Measurements from ENCODE around the gene SETD7. TPM values are rescaled to one million over a fixed set of nuclear protein-coding genes. Genes with fewer than 3 reads are reported as not detected.

The SETD7 gene
- total RNA-seq, 2 experiments from 2014 or later: 10.8 to 13.8 TPM

GRCh38 chr4:139553751-139554641, 2.0 kb downstream of the SETD7 start:
- peaks cover 52% of the 10 kb centered on the region for H3K4me1 Mint-ChIP-seq

DNA sequence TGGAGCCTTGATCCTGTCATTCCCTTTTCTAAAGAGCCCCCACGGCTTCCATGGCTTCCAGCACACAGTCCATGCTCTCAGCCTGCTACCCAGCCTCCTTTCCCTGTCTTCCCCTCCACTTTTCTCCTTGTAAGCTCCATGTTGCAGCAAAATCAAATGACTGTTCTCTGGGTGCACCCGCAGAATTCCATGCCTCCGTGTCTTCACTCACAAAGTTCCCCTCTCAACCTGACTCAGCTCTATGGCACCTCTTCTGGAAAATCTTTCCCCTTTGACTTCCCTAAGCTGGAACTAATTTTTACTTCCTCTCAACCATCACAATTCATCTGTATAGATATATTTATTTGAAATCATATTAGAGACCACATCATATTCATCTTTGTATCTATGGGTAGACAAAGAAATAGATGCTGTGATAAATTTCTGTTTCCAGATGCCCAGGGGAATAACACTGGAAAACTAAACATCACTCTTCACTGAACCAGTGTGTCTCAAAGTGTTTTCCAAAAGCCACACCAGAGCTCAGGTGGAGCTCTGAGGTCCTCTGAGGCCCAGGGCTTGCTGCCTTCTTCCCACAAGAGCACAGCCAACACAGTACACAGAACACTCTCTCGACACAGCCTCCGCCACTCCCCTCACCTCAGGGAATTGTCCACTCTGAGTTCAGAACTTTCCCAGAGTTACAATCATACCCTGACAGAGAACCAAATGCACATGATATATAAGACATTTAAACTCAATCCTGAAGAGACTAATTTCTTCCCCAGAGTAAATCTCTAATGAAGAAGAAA, 3.3 kb downstream of the SETD7 start:
- H3K4me3 Mint-ChIP-seq: no peak overlapping the region
- H3K36me3 Mint-ChIP-seq: no peaks in the 10 kb centered on the region
- peaks cover 40% of the 10 kb centered on the region for H3K4me1 Mint-ChIP-seq
- DNase-seq: no peak
- CTCF ChIA-PET: interaction anchor here (0.9 kb wide), 1 partner anchor 24 kb away, joined by 4 read pairs; no protein-coding TSS in a partner anchor
- ATAC-seq: no peak
- no peak overlapping the region for H3K27ac Mint-ChIP-seq
- H3K9me3 Mint-ChIP-seq (ENCODE audit: low read depth): no peaks in the 10 kb centered on the region
- H3K27me3 Mint-ChIP-seq: peaks cover 2% of the 10 kb centered on the region

More at GRCh38 chr4:139553751-139554641, 2.0 kb downstream of the SETD7 start:
- H3K27ac Mint-ChIP-seq: peak overlapping the region; percentile 3
- peak overlapping the region; percentile 94 for H3K4me3 Mint-ChIP-seq
- peaks cover 2% of the 10 kb centered on the region for H3K27me3 Mint-ChIP-seq
- no peaks in the 10 kb centered on the region for H3K36me3 Mint-ChIP-seq
- CTCF ChIA-PET: interaction anchor here (1.0 kb wide), 1 partner anchor 101 kb away, joined by 3 read pairs; the partner anchor contains the start of gene RAB33B
- no peaks in the 10 kb centered on the region for H3K9me3 Mint-ChIP-seq (ENCODE audit: low read depth)
- ATAC-seq (no peak), DNase-seq (no peak)

GRCh38 chr4:139550724-139551429, 5.1 kb downstream of the SETD7 start:
- DNase-seq (no peak), ATAC-seq (no peak)
- Mint-ChIP-seq H3K4me1 (peaks cover 32% of the 10 kb centered on the region), H3K4me3 (no peak overlapping the region), H3K27ac (no peak overlapping the region), H3K9me3 (ENCODE audit: low read depth) (no peaks in the 10 kb centered on the region), H3K27me3 (no peaks in the 10 kb centered on the region), H3K36me3 (peaks cover 5% of the 10 kb centered on the region)
- CTCF ChIA-PET: interaction anchor here (1.1 kb wide), 1 partner anchor 9 kb away, joined by 3 read pairs; no protein-coding TSS in a partner anchor

DNA sequence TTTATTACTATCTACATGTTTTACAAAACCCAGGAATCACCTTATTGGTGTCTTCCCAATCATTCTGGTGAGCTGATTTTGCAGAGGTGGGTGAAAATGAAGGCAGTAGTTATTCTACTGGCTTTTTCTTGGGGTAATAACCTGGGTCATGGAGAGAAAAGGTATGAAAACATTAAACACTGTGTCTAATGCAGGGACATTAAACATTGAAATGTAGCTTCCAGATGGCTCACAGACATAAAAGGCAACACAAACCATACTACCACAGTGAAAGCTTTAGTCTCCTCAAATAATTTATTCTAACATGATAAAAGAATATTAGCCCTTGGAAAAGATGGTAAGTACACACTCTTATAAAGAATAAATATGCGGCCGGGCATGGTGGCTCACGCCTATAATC, 8.0 kb downstream of the SETD7 start:
- CTCF ChIA-PET: interaction anchor here (1.0 to 1.5 kb wide), 2 partner anchors 9 to 51 kb away, joined by 3 to 4 read pairs; partner anchors contain the start of gene SETD7
- Mint-ChIP-seq H3K27ac (no peak overlapping the region), H3K4me3 (no peak overlapping the region), H3K9me3 (ENCODE audit: low read depth) (no peaks in the 10 kb centered on the region), H3K27me3 (no peaks in the 10 kb centered on the region), H3K4me1 (peaks cover 13% of the 10 kb centered on the region), H3K36me3 (peaks cover 14% of the 10 kb centered on the region)
- no peak for DNase-seq
- ATAC-seq: no peak

- CTCF ChIA-PET: interaction anchor here (2.0 kb wide), 1 partner anchor 9 kb away, joined by 5 read pairs; no protein-coding TSS in a partner anchor
- Mint-ChIP-seq H3K4me1 (peaks cover 2% of the 10 kb centered on the region), H3K9me3 (ENCODE audit: low read depth) (no peaks in the 10 kb centered on the region), H3K4me3 (no peak overlapping the region), H3K27me3 (no peaks in the 10 kb centered on the region), H3K27ac (no peak overlapping the region), H3K36me3 (peaks cover 24% of the 10 kb centered on the region)
- ATAC-seq (no peak), DNase-seq (no peak)
These were observed 15.4 kb downstream of the SETD7 start for GRCh38 chr4:139540632-139541031.

DNA sequence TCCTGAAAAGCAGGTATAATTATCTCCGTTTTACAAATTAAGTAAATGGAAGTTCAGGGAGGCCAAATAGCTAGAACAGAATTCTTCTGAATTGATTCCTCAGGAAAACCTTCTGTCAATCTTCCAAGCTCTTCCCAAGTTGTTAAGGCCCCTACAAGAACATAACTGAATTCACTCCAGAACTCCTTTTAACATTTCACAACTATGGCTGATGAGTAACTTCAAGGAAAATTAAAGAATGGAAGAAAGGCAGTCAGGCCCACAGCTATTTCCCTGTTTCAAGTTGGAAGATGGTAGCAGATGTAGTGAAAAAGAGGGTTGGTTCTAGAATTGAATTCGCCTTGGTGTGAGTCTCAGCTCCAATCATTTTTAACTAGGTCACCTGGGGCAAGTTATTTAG, 15.9 kb downstream of the SETD7 start:
- Mint-ChIP-seq H3K27me3 (no peaks in the 10 kb centered on the region), H3K36me3 (peaks cover 24% of the 10 kb centered on the region)

DNA sequence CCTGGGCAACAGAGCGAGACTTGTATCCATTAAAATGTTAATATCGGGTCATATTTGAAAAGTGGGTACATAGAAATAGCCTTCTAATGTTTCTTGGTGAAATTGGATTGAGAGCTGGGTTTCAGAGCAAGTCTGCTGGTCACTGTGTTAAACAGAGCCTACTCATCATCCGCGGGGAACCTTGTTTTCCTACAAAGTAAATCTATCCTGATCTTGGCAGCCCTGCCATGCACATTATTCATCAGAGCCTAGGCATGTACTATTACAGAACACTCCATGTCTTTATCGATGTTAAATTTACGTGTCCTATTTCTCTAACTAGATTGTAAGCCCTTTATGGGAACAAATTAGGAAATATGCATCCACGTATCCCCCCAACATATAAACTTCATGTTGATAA, 18.7 kb downstream of the SETD7 start:
- Mint-ChIP-seq H3K27me3 (no peaks in the 10 kb centered on the region), H3K4me3 (no peak overlapping the region), H3K27ac (no peak overlapping the region), H3K4me1 (peaks cover 2% of the 10 kb centered on the region), H3K36me3 (peaks cover 19% of the 10 kb centered on the region), H3K9me3 (ENCODE audit: low read depth) (no peaks in the 10 kb centered on the region)
- DNase-seq (no peak), ATAC-seq (no peak)
- CTCF ChIA-PET: no interaction called here

More for the DNA sequence above, 15.9 kb downstream of the SETD7 start:
- Mint-ChIP-seq H3K9me3 (ENCODE audit: low read depth) (no peaks in the 10 kb centered on the region), H3K4me1 (peaks cover 2% of the 10 kb centered on the region), H3K4me3 (no peak overlapping the region), H3K27ac (no peak overlapping the region)
- CTCF ChIA-PET: interaction anchor here (2.0 kb wide), 1 partner anchor 9 kb away, joined by 5 read pairs; no protein-coding TSS in a partner anchor
- ATAC-seq (no peak), DNase-seq (no peak)

DNA sequence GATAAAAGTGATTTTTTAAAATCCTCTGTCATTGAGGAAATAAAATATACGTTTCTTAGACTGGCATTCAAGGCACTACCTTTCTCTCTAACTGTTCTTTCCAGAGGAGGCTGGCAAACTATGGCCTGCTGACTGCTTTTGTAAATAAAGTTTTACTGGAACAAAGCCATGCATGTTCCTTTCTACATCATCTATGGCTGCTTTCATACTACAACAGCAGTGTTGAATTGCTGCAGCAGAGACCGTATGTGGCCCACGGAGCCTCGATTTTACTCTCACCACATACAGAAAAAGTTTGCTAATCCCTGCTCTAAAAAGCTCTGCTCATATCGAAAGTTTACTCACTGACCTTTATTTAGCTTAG, 20.2 kb downstream of the SETD7 start:
- Mint-ChIP-seq H3K27ac (no peak overlapping the region), H3K9me3 (ENCODE audit: low read depth) (no peaks in the 10 kb centered on the region), H3K36me3 (peaks cover 15% of the 10 kb centered on the region), H3K4me1 (peaks cover 5% of the 10 kb centered on the region), H3K4me3 (no peak overlapping the region), H3K27me3 (no peaks in the 10 kb centered on the region)
- DNase-seq (no peak), ATAC-seq (no peak)
- CTCF ChIA-PET: no interaction called here

- Mint-ChIP-seq H3K27ac (no peak overlapping the region), H3K4me3 (no peak overlapping the region), H3K4me1 (peaks cover 7% of the 10 kb centered on the region), H3K27me3 (no peaks in the 10 kb centered on the region), H3K9me3 (ENCODE audit: low read depth) (no peaks in the 10 kb centered on the region), H3K36me3 (peaks cover 13% of the 10 kb centered on the region)
- DNase-seq: no peak
- no peak for ATAC-seq
- CTCF ChIA-PET: interaction anchor here (1.2 kb wide), 1 partner anchor 9 kb away, joined by 4 read pairs; no protein-coding TSS in a partner anchor
These were observed 20.7 kb downstream of the SETD7 start for GRCh38 chr4:139535228-139535870.

DNA sequence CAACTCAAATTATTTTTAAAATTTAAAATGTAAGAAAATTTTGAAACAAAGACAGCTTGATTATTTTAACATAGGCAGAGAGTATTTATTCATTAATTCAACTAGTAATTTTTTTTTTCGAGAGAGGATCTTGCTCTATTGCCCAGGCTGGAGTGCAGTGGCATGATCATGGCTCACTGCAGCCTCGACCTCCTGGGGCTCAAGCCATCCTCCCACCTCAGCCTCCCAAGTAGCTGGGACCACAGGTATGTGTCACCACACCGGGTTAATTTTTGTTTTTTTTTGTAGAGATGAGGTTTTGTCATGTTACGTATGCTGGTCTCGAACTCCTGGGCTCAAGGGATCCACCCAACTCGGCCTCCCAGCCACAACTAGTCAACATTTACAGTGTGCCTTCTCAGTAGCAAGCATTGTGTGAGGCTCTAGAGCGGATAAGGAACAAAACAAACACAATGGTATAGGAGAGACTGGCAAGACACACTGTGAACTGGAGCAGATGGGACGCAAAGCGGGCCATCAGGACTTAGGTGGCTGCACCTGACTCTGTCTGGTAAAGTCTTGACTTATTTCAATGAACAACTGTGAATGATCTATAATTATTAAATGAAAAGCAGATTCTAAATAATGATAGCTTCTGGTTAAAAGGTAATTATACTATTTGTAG, 21.6 kb downstream of the SETD7 start:
- CTCF ChIA-PET: interaction anchor here (1.2 kb wide), 1 partner anchor 10 kb away, joined by 4 read pairs; no protein-coding TSS in a partner anchor
- DNase-seq (no peak), ATAC-seq (no peak)
- H3K4me1 Mint-ChIP-seq: peaks cover 10% of the 10 kb centered on the region
- H3K9me3 Mint-ChIP-seq (ENCODE audit: low read depth): no peaks in the 10 kb centered on the region
- no peak overlapping the region for H3K27ac Mint-ChIP-seq
- H3K27me3 Mint-ChIP-seq: no peaks in the 10 kb centered on the region
- no peak overlapping the region for H3K4me3 Mint-ChIP-seq
- H3K36me3 Mint-ChIP-seq: peaks cover 7% of the 10 kb centered on the region

DNA sequence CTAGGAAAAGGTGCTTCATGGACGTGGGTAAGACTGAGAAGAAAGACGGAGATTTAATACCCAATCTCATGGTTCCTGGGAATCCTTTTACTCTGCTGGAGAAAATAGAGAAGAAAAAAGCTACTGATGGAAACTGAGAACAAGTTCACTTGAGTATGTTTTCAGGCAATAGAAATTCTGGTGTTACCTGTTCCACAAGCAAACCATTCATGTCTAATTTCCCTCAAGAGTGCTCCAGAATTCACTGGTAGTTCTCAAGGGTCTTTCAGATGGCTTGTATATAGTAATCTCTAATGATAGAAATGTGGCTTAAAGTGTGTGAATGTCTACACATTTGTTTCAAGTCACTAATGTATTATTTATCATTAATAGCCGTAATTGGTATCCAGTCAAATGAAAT, 22.5 kb downstream of the SETD7 start:
- DNase-seq: no peak
- H3K27me3 Mint-ChIP-seq: no peaks in the 10 kb centered on the region
- ATAC-seq: no peak
- H3K9me3 Mint-ChIP-seq (ENCODE audit: low read depth): no peaks in the 10 kb centered on the region
- H3K27ac Mint-ChIP-seq: no peak overlapping the region
- CTCF ChIA-PET: no interaction called here
- H3K36me3 Mint-ChIP-seq: peaks cover 14% of the 10 kb centered on the region
- no peak overlapping the region for H3K4me3 Mint-ChIP-seq
- H3K4me1 Mint-ChIP-seq: peaks cover 18% of the 10 kb centered on the region

DNA sequence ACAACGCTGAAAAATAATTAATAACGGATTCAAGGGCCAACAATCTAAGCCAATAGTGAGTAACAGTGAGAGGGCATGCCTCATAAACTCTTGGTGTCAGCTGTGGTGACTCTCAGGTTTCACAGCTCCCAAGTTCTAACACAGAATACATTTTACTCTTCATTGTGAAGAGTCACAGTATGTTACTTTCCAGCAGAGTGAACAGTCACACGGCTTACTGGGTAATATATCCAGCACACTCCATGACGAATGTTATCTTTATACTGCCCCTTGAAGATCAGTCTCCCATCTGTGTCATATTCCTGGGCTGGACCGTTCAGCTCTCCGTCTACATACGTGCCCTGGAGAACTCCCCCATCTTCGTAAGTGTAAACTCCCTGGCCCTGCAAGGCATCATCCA, 23.1 kb downstream of the SETD7 start:
- Mint-ChIP-seq H3K4me1 (peaks cover 22% of the 10 kb centered on the region), H3K4me3 (no peak overlapping the region), H3K36me3 (peaks cover 19% of the 10 kb centered on the region), H3K27me3 (no peaks in the 10 kb centered on the region), H3K27ac (no peak overlapping the region), H3K9me3 (ENCODE audit: low read depth) (no peaks in the 10 kb centered on the region)
- DNase-seq: no peak
- no peak for ATAC-seq
- CTCF ChIA-PET: interaction anchor here (1.1 kb wide), 1 partner anchor 9 kb away, joined by 3 read pairs; no protein-coding TSS in a partner anchor
